Camera-type eye (tissue), 1 donor: ENCODE data around the gene FOXD1. TPM values are rescaled to one million over a fixed set of nuclear protein-coding genes. Genes with fewer than 3 reads are reported as not detected.

ENCODE experiments used
- total RNA-seq: library from RNA; depleted of rRNA; stranded (reverse); fragments of >200 nt; gene quantifications from one replicate; pipeline ENCODE4 v1.2.3, GENCODE V29; 2014

Gene FOXD1
- 3.8 TPM for total RNA-seq

DNA sequence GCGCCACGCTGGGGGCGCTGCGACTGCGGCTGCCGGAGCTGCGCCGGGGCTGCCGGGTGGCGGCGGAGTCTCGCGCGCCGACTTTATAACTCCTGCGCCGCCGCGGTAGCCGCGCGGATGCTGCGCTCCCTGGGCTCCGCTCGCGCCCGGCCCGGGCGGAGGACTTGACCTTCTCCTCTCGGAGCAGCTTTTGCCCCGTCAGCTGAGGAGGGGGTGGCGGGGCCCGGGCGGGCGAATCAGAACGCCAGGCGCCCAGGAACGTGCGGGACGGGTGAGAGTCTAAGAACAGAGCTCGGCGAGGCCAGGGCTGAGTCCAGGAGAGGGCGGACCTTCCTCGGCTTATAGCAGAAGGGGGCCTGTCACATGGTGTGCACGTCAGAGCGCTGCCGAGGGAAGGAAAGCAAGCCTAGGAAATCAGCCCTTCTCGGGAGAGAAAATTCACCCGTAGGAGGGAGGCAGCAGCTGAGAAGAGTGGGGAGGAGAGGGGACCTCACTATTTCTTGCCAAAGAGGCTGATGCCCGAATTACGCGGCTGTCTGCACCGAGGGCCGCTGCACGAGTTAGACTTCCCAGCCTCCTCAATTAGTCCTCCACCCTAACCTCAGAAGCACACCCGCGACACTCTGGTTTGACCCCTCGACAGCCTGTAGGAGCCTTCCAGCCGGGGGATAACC, at the start of gene FOXD1:
FOXD1 (minus strand) TSS at position 315 of the 674 bp plus-strand sequence. CDS start 415 bp downstream, outside the sequence.

Other genes with a start within 250 kb of the FOXD1 start
- 293 TPM for gene BTF3, start 49.7 kb upstream of the FOXD1 start, total RNA-seq
- gene ANKRA2, start 116.9 kb upstream of the FOXD1 start, total RNA-seq, result 61.4 TPM
- gene UTP15, start 117.0 kb upstream of the FOXD1 start, total RNA-seq, result 39.7 TPM
- 30.0 TPM for gene ARHGEF28, start 177.4 kb upstream of the FOXD1 start, total RNA-seq